ENCODE data around the gene CCNB1IP1. TPM values are rescaled to one million over a fixed set of nuclear protein-coding genes. Genes with fewer than 3 reads are reported as not detected.
A peak's percentile ranks its signal among the peaks of the same experiment; 100 is the strongest.
"Not testable (repeated sequence)": the region's sequence is repeated elsewhere in the genome, so short reads cannot be mapped to it uniquely, and the experiment has no call there.

Gene CCNB1IP1, protein sequence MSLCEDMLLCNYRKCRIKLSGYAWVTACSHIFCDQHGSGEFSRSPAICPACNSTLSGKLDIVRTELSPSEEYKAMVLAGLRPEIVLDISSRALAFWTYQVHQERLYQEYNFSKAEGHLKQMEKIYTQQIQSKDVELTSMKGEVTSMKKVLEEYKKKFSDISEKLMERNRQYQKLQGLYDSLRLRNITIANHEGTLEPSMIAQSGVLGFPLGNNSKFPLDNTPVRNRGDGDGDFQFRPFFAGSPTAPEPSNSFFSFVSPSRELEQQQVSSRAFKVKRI
- 10 to 100 TPM; 11.0 to 16.2 (median 14.9) TPM for polyA plus RNA-seq

DNA sequence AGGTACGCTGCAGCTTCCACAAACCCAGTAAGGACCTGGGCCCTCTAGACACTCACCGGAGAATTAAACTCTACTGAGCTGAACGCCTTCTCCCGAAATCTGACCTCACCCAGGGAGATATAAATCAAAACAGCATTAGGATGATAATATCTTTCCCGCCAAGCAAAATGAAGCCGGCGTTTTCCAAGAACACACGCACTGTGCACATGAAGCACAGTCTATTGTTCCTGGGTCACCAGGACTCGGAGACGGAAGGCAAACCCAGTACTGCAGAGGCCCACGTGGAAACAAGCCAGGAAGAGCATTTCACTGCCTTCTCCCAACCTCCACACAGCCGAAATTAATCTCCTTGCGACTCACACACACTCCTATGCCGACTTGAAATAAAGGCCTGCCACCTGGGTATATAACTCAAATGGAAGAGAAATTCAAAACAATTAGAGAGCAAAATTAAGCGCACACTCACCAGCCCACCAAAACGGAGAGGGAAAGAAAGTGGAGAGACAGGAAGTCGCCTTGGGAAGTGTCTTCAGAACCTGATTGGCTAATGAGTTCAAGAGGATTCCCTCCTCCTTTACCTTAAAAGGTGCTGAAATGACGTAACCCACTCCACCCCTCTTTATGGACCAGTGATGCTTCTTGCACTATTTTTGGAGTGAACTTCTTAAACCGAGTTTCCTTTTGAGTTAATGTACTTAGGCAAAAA lies at the start of gene CCNB1IP1:
TSS of gene CCNB1IP1 (minus strand) at position 492 of the 706 bp plus-strand sequence. CDS start 16,756 bp downstream, outside the sequence.
- peak; percentile 61 to 68 (median 62) for DNase-seq
- Mint-ChIP-seq H3K9me3 (no peaks in the 10 kb centered on the region), H3K4me3 (peak within 1 kb of the TSS; percentile 89 to 98 (median 95)), H3K27me3 (ENCODE audit: low read depth in 3 of 3) (no peaks in the 10 kb centered on the region), H3K27ac (peak within 1 kb of the TSS; percentile 77 to 93 (median 88)), H3K4me1 (peaks cover 14 to 21% of the 10 kb centered on the region in 2 donors), H3K36me3 (no peaks in the 10 kb centered on the region)

DNA sequence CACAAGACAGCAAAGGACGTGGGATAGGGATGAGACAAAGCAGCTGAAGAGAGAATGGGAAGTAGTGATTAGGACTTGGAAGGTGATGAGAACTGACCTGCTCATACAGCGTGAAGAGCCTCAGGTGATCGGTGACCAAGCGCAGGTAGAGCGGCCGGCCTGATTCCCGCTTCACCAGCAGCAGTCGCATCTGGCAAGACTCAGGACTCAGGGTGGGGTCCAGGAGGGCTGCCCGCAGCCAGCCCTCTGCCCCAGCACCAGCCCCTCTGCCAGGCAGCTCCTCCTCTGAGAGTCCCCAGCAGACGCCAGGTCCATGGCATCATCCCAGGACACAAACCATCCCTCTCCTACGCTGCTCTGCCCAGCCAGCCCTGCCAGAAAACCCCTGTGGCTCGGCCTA lies 49.4 kb upstream of the CCNB1IP1 start:
- Mint-ChIP-seq H3K4me3 (no peak overlapping the region), H3K27me3 (ENCODE audit: low read depth in 3 of 3) (peaks cover 0 to 4% (median 1%) of the 10 kb centered on the region in 3 donors), H3K36me3 (peaks cover 19 to 55% (median 23%) of the 10 kb centered on the region in 3 donors), H3K9me3 (no peaks in the 10 kb centered on the region), H3K27ac (no peak overlapping the region), H3K4me1 (no peaks in the 10 kb centered on the region)
- no peak for DNase-seq

DNA sequence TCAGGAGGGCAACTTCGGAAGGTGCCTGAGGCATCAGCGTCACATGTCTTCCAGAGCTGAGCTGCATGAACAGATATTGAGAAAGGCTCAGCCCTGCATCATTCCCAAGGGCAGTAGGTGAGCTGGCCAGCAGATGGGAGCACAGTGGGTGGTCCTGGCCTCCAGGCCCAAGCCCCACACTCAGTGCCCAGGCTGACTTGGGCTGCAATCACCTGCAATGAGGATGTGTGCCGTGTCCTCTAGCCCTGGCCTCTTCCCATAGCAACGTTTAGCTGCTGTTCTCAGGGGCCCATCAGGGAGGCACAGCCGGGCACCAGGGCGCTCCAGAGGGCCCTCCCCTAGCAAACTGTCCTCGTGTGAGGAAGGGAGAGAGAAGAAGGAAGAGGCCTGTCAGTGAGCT lies 48.3 kb upstream of the CCNB1IP1 start:
- Mint-ChIP-seq H3K27ac (no peak overlapping the region), H3K9me3 (no peaks in the 10 kb centered on the region), H3K36me3 (peaks cover 23 to 65% (median 23%) of the 10 kb centered on the region in 3 donors), H3K4me3 (no peak overlapping the region), H3K4me1 (no peaks in the 10 kb centered on the region), H3K27me3 (ENCODE audit: low read depth in 3 of 3) (peaks cover 0 to 4% (median 1%) of the 10 kb centered on the region in 3 donors)
- no peak for DNase-seq

GRCh38 chr14:20380681-20381080 lies 47.6 kb upstream of the CCNB1IP1 start:
- peak overlapping the region in 1 of 6 donors; percentile 65 for H3K27ac Mint-ChIP-seq
- H3K36me3 Mint-ChIP-seq: peaks cover 23 to 63% (median 25%) of the 10 kb centered on the region in 3 donors
- no peak for DNase-seq
- H3K9me3 Mint-ChIP-seq: no peaks in the 10 kb centered on the region
- no peak overlapping the region for H3K4me3 Mint-ChIP-seq
- H3K4me1 Mint-ChIP-seq: no peaks in the 10 kb centered on the region
- peaks cover 0 to 4% (median 1%) of the 10 kb centered on the region in 3 donors for H3K27me3 Mint-ChIP-seq (ENCODE audit: low read depth in 3 of 3)

- Mint-ChIP-seq H3K36me3 (peaks cover 22 to 64% (median 29%) of the 10 kb centered on the region in 3 donors), H3K4me3 (no peak overlapping the region), H3K9me3 (no peaks in the 10 kb centered on the region), H3K27me3 (ENCODE audit: low read depth in 3 of 3) (peaks cover 0 to 4% (median 1%) of the 10 kb centered on the region in 3 donors), H3K4me1 (no peaks in the 10 kb centered on the region), H3K27ac (peak overlapping the region in 1 of 6 donors; percentile 12)
- no peak for DNase-seq
Measured at GRCh38 chr14:20379743-20380142, 46.7 kb upstream of the CCNB1IP1 start.

DNA sequence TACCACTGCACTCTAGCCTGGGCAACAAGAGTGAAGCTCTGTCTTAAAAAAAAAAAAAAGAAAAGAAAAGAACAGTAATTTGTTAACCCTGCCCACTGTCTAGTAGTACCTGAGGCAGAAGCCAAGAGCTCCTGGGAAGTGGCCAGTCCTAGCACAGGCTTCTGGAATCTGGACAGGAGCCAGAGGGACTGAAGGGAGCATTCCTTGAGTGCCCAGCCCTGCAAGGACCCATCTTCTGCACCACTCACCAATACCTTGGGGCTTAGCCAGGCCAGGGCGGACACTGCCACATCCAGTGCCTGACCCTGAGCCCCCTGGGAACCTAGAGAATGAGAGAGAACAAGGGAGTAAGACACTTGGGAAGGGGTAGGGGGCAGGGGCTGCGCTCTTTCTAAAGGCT lies 44.1 kb upstream of the CCNB1IP1 start:
- no peak overlapping the region for H3K27ac Mint-ChIP-seq
- H3K27me3 Mint-ChIP-seq (ENCODE audit: low read depth in 3 of 3): peaks cover 0 to 4% (median 1%) of the 10 kb centered on the region in 3 donors
- peaks cover 22 to 73% (median 34%) of the 10 kb centered on the region in 3 donors for H3K36me3 Mint-ChIP-seq
- DNase-seq: no peak
- no peaks in the 10 kb centered on the region for H3K4me1 Mint-ChIP-seq
- H3K9me3 Mint-ChIP-seq: no peaks in the 10 kb centered on the region
- no peak overlapping the region for H3K4me3 Mint-ChIP-seq

DNA sequence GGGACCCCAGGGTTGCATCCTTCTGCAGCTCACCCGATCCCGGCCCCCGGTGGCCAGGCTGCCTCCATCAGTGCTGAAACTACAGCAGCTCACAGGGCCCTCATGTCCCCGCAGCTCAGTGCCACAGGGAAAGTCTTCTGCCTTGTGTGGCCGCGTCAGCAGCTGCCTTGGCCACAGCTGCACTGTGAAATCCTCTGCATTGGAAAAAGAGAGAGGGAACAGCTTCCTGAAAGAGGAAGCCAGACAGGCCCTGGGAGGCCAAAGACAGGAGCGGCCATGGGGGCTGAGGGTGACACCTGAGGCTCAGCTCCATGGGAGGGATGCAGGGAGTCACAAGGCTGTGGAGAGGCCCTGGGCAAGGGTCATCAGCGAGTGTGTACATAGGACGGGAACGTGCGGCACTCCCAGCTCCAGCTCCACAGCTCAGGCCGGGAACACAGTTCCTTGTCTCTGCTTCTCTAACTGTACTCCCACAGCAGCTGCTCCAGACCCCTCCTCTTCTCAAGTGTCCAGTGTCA lies 43.1 kb upstream of the CCNB1IP1 start:
- peaks cover 0 to 4% (median 1%) of the 10 kb centered on the region in 3 donors for H3K27me3 Mint-ChIP-seq (ENCODE audit: low read depth in 3 of 3)
- DNase-seq: no peak
- no peak overlapping the region for H3K4me3 Mint-ChIP-seq
- no peaks in the 10 kb centered on the region for H3K9me3 Mint-ChIP-seq
- H3K27ac Mint-ChIP-seq: peak overlapping the region in 1 of 6 donors; percentile 53
- peaks cover 26 to 76% (median 45%) of the 10 kb centered on the region in 3 donors for H3K36me3 Mint-ChIP-seq
- H3K4me1 Mint-ChIP-seq: no peaks in the 10 kb centered on the region

DNA sequence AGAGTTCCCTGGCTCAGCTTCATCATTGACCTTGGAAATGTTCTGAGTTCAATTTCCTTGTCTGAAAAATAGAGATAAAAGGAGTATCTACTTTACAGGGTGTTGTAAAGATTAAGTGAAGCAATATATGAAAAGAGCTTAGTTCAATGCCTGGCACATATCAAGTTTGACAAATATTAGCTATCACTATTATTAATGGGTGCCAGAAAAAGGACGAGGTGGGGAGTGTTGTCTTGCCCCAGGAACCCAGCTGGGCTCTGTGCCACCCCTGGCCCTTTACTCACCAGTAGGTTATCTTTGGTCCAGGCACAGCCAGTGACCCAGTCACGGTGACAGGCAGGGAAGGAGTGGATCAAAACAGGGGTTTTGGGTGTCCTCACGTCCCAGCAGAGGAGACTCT lies 42.4 kb upstream of the CCNB1IP1 start:
- Mint-ChIP-seq H3K4me1 (no peaks in the 10 kb centered on the region), H3K27ac (no peak overlapping the region), H3K27me3 (ENCODE audit: low read depth in 3 of 3) (peaks cover 0 to 1% (median 0%) of the 10 kb centered on the region in 3 donors), H3K9me3 (no peaks in the 10 kb centered on the region), H3K4me3 (no peak overlapping the region), H3K36me3 (peaks cover 25 to 76% (median 48%) of the 10 kb centered on the region in 3 donors)
- no peak for DNase-seq

DNA sequence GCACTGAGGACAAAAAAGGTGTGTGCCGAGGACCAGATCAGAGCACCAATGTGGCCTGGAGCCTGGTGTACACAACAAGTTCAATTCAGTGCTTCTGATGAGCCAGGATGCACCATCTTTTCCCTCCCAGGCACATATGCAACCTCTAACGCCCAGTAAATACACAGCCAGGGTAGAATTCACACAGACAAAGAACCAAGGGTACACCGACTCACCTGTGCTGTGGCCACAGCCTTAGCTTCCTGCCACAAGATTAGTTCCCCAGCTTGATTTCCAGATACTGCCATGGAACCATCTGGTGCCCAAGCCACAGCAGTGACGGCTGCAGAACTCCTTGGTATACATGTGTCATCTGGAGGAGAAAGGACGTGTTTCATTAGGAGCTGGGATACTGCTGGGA lies 39.7 kb upstream of the CCNB1IP1 start:
- Mint-ChIP-seq H3K27ac (no peak overlapping the region), H3K27me3 (ENCODE audit: low read depth in 3 of 3) (peaks cover 0 to 3% (median 0%) of the 10 kb centered on the region in 3 donors), H3K4me3 (no peak overlapping the region), H3K9me3 (no peaks in the 10 kb centered on the region), H3K36me3 (peaks cover 24 to 76% (median 57%) of the 10 kb centered on the region in 3 donors), H3K4me1 (no peaks in the 10 kb centered on the region)
- no peak for DNase-seq

DNA sequence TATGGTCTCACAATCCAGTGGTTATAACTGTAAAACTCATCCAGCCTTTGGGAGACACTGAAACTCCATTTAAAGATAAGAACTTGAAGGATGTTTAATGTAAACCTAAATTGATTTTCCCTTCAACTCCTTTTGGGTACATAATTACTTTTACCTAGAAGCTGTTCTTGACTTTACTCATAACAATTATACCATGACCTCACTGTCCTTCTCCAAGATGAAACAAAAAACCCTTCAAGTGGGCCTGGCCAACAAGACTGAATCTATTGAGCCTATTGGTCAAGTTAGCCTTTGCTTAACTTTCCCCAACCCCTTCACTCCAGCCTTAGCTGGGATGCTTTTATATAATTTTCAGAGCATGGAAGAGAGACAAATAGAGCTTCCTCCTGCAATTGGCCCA lies 32.8 kb upstream of the CCNB1IP1 start:
- H3K4me3 Mint-ChIP-seq: no peak overlapping the region
- no peaks in the 10 kb centered on the region for H3K4me1 Mint-ChIP-seq
- no peaks in the 10 kb centered on the region for H3K9me3 Mint-ChIP-seq
- peaks cover 0 to 2% (median 2%) of the 10 kb centered on the region in 3 donors for H3K27me3 Mint-ChIP-seq (ENCODE audit: low read depth in 3 of 3)
- no peak for DNase-seq
- H3K36me3 Mint-ChIP-seq: peaks cover 17 to 41% (median 35%) of the 10 kb centered on the region in 3 donors
- no peak overlapping the region for H3K27ac Mint-ChIP-seq

DNA sequence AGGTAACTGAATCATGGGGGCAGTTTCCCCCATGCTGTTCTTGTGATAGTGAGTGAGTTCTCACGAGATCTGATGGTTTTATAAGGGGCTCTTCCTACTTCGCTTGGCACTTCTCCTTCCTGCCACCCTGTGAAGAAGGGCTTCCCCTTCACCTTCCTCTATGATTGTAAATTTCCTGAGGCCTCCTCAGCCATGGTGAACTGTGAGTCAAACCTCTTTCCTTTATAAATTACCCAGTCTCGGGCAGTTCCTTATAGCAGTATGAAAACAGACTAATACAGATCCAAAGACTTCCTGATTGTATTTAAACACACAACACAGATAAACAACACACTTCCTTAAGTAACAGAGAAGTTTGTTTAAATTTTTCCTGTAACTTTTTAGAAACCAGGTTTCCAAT lies 25.4 kb upstream of the CCNB1IP1 start:
- not testable (repeated sequence) for H3K4me3 Mint-ChIP-seq; H3K27me3 Mint-ChIP-seq (ENCODE audit: low read depth in 3 of 3); DNase-seq; H3K4me1 Mint-ChIP-seq; H3K9me3 Mint-ChIP-seq
- H3K27ac Mint-ChIP-seq: peak overlapping the region in 4 of 6 donors; percentile 2 to 77 (median 62)
- H3K36me3 Mint-ChIP-seq: peaks cover 15 to 27% (median 16%) of the 10 kb centered on the region in 3 donors

DNA sequence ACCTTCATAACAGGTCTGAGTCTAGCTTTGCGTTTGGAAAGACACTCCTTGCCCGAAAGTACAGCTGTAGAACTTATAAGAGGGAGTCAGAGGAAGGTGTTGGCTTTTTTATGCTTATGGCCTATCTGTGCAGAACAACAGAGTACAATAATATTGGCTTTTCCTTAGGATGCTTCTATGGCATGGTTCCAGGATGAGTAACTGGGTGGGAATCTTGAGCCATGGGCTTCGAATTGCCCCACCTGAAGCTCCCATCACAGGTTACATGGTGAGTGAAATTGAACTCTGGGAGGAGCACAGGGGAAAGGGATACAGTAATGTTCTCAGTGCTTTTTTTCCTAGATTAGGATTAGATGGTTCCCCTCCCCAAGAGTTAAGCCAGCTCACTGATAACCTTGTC lies 23.3 kb upstream of the CCNB1IP1 start:
- H3K4me1 Mint-ChIP-seq: no peaks in the 10 kb centered on the region
- DNase-seq: no peak
- H3K27ac Mint-ChIP-seq: no peak overlapping the region
- H3K9me3 Mint-ChIP-seq: no peaks in the 10 kb centered on the region
- H3K4me3 Mint-ChIP-seq: no peak overlapping the region
- no peaks in the 10 kb centered on the region for H3K27me3 Mint-ChIP-seq (ENCODE audit: low read depth in 3 of 3)
- H3K36me3 Mint-ChIP-seq: peaks cover 14 to 31% (median 25%) of the 10 kb centered on the region in 3 donors

DNA sequence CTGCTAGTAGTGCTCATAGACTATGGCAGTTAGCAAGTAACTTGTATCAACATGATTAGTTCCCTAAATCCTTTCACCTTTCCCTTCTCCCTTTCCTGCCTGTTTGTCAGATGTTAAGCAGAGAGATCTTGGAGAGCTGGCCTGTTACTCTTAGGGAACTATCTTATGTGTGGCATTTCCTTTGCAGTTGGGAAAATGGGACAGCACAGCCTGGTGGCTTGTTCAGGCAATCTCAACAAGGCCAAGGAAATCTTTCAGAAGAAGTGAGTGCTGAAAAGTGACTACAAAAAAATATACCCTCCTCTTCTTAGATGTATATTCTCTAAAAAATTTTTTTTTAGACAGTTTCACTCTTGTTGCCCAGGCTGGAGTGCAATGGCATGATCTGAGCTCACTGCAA lies 17.8 kb upstream of the CCNB1IP1 start:
- Mint-ChIP-seq H3K4me1 (no peaks in the 10 kb centered on the region), H3K4me3 (no peak overlapping the region), H3K36me3 (peaks cover 16 to 29% (median 26%) of the 10 kb centered on the region in 3 donors), H3K9me3 (no peaks in the 10 kb centered on the region), H3K27me3 (ENCODE audit: low read depth in 3 of 3) (no peaks in the 10 kb centered on the region), H3K27ac (no peak overlapping the region)
- no peak for DNase-seq

DNA sequence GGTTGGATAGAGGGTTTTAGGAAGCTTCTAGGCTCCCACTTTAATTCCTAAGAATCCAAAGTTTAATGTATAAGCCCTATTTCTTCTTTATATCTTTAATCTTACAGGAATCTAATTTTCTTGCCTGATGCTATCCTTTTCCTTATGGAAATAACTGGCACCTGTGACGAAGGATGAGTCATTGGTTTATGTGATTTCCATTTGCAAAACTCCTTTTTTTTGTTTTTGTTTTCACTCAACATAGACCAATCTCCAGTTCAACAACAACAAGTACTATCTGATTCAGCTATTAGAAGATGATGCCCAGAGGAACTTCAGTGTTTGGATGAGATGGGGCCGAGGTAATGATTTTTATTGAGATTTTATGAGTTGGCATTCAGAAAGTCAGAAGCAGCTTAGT lies 17.2 kb upstream of the CCNB1IP1 start:
- peaks cover 16 to 29% (median 25%) of the 10 kb centered on the region in 3 donors for H3K36me3 Mint-ChIP-seq
- peak overlapping the region in 2 of 6 donors; percentile 4 to 5 for H3K27ac Mint-ChIP-seq
- no peak for DNase-seq
- H3K27me3 Mint-ChIP-seq (ENCODE audit: low read depth in 3 of 3): no peaks in the 10 kb centered on the region
- H3K4me3 Mint-ChIP-seq: no peak overlapping the region
- no peaks in the 10 kb centered on the region for H3K9me3 Mint-ChIP-seq
- H3K4me1 Mint-ChIP-seq: peaks cover 0 to 2% of the 10 kb centered on the region in 2 donors

Measured in immature natural killer cell (primary cell).